Tongue (tissue), 2 donors: ENCODE data around the gene PPP1R15A. TPM values are rescaled to one million over a fixed set of nuclear protein-coding genes. Genes with fewer than 3 reads are reported as not detected.
"Not testable (repeated sequence)": the region's sequence is repeated elsewhere in the genome, so short reads cannot be mapped to it uniquely, and the experiment has no call there.

Experiments
- DNase-seq: peaks from one replicate; pipeline ENCODE4 v3.0.0-alpha.2; 2015
- total RNA-seq: library from RNA; depleted of rRNA; stranded (reverse); fragments of >200 nt; gene quantifications from one replicate; pipeline ENCODE4 v1.2.3, GENCODE V29; 2014

PPP1R15A gene
- total RNA-seq = 64.0 TPM

DNA sequence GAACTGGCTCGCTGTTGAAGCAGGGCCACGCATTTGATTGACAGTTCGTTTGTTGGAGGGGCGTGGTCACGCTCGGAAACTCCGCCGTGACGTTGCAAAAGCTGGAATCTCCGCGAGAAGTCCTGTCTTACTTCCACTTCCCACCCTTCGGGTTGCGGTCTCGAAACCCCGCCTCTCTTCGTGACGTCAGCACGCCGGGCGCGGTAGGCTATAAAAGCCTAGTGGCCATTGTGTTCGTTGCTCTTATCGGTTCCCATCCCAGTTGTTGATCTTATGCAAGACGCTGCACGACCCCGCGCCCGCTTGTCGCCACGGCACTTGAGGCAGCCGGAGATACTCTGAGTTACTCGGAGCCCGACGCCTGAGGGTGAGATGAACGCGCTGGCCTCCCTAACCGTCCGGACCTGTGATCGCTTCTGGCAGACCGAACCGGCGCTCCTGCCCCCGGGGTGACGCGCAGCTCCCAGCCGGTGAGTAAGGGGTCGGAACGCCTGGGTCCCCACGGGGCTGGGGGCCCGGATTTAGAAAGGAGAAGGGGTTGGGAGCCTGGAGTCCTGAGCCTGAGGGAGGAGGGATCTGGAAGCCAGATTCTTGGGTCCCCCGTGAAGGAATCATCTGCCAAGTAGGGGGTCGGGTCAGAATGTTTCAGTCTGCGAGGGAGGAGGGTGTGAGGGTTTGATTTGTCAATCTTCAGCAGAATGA is at the start of gene PPP1R15A:
Gene PPP1R15A, plus strand, starts transcription at position 240 of the 702 bp plus-strand sequence. CDS start 813 bp downstream, outside the sequence.
- peak; percentile 99 for DNase-seq

DNA sequence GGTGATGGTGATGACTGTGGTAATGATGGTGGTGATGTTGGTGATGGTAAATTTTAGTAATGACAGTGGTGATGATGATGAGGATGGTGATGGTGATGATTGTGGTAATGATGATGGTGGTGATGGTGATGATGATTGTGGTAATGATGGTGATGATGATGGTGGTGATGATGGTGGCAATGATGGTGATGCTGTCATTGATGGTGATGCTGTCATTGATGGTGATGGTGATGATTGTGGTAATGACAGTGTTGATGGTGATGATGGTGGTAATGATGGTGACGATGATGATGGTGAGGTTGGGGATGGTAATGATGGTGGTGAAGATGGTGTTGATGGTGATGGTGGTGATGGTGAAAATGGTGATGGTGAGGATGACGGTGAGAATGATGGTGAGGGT is 49.7 kb upstream of the PPP1R15A start:
- DNase-seq = no peak

DNA sequence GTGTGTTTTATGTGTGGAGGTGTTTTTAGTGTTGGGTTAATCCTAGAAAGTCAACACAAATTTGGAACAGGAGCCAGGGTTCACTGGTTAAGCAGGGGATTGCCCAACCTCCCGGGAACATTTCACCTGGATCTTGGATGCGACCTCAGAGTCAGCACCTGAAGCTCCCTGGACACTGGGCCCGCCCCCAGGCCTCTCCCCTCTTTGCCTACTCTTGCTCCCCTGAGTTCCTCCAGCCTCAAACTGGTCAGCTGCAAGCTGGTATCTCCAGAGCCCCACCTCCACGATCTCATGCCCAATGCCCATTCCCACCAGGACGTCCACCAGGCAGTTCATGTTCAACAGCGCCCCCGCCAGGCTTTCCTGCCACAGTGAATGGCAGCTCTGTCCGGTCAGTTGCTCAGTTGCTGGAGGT is 45.6 kb upstream of the PPP1R15A start:
- no peak for DNase-seq

DNA sequence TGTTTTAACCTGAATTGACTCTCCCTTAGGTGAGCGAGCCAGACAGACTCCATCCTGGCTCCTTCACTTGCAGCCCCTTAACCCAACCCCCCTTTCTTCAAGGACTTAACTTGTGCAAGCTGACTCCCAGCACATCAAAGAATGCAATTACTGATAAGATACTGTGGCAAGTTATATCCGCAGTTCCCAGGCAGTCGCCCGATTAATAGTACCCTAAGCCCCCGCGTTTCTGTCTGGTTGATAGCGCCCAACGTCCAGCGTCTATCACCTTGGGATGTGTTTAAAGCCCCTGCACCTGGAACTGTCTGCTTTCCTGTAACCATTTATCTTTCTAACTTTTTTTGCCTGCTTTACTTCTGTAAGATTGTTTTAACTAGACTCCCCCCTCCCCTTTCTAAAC is 42.1 kb upstream of the PPP1R15A start:
- no peak for DNase-seq

DNA sequence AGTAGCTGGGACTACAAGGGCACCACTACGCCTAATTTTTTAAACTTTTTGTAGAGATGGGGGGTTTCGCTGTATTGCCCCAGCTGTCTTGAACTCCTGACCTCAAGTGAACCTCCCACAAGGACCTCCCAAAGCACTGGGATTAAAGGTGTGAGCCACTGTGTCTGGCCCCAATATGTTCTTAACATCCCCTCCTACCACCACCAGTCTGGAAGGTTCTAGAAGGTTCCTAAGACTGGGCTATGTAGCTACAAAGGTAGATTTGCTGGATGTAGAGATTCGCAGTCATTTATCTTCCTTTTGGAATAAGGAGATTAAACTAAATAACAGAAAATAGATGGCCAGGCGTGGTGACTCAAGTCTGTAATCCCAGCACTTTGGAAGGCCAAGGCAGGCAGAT is 41.3 kb upstream of the PPP1R15A start:
- no peak for DNase-seq

DNA sequence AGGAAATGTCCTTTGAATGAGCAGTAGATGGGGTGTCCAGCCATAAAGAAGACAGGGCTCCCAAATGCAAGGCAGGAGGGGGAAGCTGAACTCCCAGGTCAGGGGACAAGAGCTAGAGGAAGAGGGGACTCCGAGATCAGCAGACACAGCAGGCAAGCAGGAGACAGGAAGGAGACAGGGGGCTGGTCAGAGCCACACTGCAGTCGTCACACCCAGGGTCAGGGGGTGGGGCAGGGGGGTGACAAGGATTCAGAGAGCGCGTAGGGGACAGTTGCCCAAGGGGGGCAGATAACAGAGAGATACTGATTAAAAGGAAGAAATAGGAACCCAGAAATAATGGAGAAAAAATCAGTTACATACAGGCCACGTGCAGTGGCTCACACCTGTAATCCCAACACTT is 39.2 kb upstream of the PPP1R15A start:
- no peak for DNase-seq

DNA sequence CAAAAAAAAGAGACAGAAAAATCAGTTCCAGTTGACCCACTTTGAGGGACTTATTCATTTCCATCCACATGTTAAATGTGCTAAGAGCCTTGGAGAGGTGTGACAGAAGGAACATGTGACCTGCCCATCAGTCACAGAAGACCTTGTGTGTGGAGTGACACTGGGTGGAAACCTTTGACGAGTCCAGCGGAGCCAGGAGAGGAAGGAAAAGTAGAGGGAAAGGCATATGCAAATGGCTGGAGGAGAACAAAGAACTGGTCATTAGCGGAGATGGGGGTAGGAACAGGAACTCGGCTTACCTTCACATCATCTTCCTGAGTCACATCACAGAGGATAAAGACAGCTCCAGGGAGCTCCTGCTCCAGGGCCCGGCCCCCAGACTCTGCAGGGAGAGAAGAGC is 38.2 kb upstream of the PPP1R15A start:
- DNase-seq = no peak

DNA sequence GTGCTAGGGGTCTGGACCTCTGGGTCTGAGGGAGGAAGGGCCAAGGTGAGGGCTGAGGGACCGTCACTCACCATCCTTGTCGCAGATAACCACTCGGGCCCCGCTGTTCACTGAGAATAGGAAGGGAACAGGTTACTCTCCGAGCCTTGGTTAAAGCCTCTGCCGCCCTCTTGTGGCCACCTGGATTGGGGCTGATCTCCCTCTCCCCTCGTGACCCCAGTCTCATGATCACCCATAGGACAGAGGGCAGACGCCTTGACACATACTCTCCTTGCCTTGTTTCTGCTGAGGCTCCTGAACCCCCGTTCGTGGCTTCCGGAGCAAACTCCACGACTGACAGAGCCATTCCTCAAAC is 36.5 kb upstream of the PPP1R15A start:
- DNase-seq = peak; percentile 93

DNA sequence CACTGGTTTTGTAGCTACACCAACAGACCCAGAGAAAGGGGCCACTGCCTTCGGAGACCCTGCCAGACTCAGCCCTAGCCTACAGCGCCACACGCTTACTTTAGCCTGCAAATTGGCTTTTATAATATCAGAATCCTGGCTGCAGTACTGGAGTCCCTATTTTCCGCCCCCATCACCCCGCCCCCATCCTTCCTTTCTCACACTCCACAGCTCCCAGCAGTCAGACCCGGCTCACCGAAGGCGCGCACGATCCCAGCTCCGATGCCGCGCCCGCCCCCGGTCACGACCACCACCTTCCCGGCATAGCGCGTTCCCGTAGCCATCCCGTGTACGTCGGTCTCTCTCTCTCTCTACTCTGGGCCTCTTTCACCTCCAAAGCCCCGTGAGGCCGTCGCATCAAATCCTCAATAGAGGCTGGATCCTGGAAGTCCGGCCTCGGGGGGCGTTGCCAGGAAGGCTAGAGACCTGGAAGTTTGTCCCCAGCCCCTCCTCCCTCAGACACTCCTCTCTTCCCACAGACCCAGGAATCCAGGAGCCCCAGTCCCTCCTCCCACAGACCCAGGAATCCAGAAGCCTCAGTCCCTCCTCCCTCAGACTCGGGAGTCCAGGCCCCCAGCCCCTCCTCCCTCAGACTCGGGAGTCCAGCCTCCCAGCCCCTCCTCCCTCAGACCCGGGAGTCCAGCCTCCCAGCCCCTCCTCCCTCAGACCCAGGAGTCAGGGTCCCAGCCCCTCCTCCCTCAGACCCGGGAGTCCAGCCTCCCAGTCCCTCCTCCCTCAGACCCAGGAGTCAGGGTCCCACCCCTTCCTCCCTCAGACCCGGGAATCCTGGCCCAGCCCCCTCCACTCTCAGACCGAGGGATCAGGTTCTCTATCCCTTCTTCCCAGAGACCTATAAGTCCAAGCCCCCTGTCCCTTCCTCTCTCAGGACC is 35.9 kb upstream of the PPP1R15A start, which contains the start of gene HSD17B14:
Gene HSD17B14, minus strand, starts transcription at position 403 of the 929 bp plus-strand sequence. Its CDS starts 80 bp downstream, at position 323.
- DNase-seq = peak; percentile 65

DNA sequence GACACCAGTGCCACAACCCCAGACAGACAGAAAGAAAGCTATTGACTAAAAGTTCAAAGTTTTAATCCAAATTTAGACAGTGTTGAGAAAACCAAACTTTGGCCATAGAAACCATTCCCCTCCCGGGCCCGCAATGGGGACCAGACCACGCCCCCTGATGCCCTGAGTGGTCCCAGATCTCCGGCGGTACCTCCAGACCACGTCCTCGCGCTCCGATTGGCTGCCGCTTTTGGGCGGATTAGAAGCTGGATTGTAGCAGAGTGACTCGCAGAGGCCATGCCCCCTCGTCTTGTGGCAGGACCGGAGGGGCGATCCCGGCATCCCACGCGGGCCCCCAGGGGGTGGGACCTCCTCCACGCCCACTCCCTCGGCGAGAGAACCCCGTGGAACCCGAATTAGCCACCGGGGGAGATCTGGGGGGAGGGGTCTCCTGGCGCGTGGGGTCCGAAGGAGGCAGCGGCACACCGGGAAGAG is 35.1 kb upstream of the PPP1R15A start:
- peak; percentile 94 for DNase-seq

DNA sequence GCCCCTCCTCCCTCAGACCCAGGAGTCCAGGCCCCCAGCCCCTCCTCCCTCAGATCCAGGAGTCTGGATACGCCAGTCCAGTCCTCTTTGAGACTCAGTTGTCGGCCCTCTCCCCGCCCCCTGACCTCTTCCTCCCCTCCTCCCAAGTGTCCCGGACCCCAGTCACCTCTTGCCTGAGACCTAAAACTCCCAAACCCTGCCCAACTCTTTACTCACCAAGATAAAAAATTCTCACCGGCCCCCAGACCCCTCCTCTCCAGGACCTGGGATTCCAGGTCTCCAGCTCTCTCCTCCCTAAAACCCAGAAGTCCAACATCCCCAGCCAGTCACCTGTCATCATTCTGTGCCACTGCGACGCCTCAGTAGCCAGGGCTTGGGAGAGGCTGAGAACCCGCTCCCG is 34.5 kb upstream of the PPP1R15A start:
- DNase-seq = no peak

DNA sequence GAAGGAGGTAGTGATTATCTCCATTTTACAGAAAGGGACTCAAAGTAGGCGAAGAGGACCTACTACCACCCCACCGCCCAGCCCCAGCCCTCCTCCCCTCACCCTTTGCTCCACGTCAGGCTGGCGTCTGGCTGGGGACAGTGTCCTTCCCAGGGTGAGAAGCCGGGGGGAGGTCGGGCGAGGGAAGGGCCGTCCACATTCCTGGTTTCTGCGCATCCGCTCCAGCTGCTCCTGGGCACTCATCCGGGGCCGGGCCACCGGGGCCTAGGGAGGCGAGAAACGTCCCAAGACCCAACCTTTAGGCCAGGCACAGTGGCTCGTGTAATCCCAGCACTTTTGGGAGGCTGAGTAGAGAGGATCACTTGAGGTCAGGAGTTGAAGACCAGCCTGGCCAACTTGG is 31.2 kb upstream of the PPP1R15A start:
- DNase-seq = no peak

DNA sequence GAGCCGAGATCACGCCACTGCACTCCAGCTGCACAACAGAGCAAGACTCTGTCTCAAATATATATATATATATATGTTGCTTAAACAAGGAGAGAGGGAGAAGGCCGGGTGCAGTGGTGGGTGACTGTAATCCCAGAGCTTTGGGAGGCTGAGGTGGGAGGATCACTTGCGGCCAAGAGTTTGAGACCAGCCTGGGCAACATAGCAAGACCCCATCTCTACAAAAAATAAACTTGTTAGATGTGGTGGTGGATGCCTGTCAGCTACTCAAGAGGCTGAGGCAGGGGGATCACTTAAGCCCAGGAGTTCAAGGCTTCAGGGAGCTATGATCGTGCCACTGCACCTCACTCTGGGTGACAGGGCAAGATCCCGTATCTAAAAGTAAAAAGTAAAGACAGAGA is 30.6 kb upstream of the PPP1R15A start:
- DNase-seq = no peak

DNA sequence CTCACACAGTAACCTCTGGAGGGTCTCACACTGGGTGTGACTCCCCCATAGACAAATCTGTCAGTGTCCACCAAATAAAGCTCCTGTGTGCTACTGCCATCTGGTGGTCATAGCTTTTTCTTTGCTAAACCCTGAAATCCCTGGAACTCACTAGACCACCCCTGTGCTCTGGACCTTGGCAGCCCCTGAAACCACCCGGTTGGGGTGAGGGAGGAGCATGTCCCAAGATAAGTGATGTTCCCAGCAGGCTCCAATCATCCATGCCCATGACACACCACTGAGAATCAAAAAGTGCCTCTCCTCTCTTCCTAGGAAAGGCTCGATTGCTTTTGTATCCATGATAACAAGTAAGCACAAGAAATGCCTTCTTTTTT is 29.4 kb upstream of the PPP1R15A start:
- peak; percentile 81 for DNase-seq

DNA sequence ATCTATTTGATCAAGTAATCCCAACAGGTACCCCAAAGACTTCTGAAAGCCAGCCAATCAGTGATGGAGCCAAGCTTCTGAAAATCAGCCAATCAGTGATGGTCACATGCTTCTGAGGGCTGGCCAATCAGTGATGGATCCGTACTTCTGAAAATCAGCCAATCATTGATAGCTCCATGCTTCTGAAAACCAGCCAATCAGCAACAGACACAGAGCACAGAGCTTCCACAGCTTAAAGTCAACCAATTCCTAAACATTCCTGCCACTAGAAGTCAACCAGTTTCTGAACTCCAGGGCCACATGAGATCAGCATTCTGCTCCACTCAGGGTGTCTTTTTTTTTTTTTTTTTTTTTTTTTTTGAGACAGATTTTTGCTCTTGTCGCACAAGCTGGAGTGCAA is 27.7 kb upstream of the PPP1R15A start:
- DNase-seq = no peak

DNA sequence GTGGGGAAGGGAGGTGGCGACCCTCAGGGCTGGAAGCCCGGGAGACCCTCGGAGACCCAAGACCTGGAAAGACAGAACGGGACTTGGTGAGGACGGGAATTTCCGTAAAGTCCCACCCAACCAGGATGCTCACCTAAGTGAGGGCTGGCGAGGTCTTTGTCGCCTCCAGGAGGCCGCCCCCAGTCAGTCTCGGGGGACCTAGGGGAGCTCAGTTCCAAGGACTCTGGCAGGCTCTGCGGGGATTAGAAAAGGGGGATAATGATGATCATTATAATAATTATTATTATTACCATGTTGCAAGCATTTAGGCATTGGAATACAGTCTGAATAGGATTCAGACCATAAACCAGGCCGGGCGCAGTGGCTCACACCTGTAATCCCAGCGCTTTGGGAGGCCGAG is 26.8 kb upstream of the PPP1R15A start:
- DNase-seq = no peak

DNA sequence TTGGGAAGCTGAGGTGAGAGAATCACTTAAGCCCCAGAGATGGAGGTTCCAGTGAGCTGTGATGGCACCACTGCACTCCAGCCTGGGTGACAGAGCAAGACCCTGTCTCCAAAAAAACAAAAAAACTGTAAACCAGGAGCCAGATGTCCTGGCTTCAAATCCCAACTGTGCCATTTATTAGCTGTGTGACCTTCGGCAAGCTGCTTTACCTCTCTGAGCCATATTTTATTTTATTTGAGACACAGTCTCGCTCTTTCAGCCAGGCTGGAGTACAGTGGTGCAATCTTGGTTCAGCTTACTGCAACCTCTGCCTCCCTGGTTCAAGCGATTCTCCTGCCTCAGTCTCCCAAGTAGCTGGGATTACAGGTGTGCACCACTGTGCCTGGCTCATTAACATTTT is 25.6 kb upstream of the PPP1R15A start:
- DNase-seq = not testable (repeated sequence)

DNA sequence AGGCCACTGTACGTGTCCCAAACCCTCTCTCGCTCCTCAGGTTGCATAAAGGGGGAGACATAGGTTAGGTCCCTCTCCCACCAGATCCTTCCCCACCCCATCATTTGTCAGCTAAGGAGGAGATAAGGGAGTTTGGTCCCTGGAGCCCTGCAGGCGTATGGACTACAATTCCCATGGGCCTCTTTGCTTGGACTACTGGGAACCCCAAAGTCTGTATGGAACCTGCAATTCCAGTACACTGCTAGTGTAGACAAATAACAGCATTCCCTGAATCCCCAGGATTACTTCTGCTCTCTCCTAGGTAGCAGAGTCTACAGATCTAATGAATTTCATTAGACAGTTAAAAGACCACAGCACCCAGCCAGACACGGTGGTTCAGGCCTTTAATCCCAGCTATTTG is 19.9 kb upstream of the PPP1R15A start:
- DNase-seq = no peak

DNA sequence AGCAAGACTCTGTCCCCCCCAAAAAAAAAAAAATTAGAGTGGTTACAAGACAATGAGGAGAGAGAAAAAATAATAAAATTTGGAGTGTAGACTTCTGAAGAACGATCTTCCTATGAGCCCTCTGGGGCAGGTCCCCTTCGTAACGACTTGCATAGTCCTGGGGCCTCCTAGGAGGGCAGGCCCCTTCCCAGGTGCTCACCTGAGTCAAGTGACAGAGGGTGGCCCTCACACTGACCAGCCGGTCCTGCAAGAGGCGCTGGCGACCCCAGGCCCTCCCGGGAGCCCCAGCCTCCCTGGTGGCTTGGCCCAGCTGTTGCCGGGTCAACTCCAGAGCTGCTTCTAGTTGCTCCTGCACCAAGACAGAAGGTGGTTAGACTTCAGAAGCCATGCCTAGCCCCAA is 18.7 kb upstream of the PPP1R15A start:
- DNase-seq = no peak

DNA sequence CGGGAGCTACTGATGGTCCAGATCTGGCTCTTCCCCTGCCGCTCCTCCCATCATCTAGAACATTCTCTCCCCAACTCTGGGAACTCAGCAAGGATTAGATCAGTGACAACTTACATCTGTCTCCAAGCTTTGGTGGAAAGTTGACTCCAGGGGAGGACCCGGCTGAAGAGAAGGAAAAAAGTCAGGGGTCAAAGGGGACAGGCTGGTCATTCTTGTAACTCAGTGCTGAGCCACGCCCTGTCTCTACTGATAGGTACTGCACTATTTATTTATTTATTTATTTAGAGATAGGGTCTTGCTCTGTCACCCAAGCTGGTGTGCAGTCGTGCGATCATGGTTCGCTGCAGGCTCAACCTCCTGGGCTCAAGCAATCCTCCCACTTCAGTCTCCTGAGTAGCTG is 18.1 kb upstream of the PPP1R15A start:
- no peak for DNase-seq

DNA sequence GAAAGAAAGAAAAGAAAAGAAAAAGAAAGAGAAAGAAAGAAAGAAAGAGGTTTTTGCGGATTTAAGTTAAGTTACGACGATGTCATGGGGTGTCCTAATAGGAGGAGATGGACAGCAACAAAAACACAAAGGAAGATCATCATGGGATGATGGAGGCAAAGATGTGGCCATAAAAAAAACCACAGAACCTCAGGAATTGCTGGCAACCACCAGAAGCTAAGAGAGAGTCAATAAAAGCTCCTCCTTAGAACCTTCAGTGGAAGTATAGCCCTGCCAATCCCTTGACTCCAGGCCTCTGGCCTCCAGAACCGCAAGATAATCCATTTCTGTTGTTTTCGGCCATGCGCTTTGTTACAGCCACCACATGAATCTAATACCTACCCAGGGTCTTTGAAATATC is 15.3 kb upstream of the PPP1R15A start:
- DNase-seq = no peak

DNA sequence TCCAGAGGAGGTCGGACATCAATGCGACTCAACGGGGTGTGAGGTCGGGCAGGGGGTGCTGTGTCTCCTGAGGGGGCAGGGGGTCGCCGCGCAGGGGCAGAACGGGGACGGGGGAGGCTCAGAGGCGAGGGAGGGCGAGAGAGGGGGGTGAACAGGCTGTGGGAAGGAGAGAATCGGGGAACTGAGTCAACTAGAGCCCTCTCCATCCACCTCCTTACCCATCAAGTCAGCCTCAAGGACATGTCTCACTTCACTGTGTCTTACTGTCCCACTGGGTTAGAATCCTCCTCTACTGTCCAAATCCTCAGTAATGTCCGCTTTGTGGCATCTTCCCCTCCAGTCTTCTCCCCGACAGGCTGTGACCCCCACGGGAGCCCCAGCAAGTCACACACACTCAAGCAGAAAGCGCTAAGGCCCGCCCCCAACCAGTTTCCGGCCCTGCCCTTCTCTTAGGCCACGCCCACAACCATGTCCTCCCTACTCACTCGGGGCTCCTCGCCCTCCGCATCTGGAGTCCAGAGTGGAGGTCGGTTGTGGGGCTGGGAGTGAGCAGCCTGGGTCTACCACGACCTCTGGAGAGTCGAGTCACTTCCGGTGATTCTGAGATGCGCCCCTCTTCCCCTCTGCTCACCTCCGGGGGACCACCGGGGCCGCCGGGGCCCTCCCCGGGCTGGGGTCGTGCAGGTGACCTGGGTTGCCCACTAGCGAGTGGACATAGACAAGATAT is 13.1 kb upstream of the PPP1R15A start:
- DNase-seq = no peak
